Testis (tissue), 2 donors: ENCODE data around the gene MYLIP.

Experiments used
- CTCF ChIP-seq, 3 experiments: fragments of 450-650 bp in 2 of 3; fragments of 200-600 bp in 1 of 3; sonication (generic) in 1 of 3; IDR thresholded peaks; one replicate each; pipeline ENCODE4 v1.5.1; 2016 to 2019; ENCODE audit warnings: antibody characterized with exemption in 3 of 3, mild to moderate bottlenecking in 2 of 3, moderate library complexity in 1 of 3
- POLR2A ChIP-seq: fragments of 450-650 bp; IDR thresholded peaks from one replicate; pipeline ENCODE4 v1.6.1; 2017; ENCODE audit warnings: antibody characterized with exemption, mild to moderate bottlenecking, moderate library complexity

DNA sequence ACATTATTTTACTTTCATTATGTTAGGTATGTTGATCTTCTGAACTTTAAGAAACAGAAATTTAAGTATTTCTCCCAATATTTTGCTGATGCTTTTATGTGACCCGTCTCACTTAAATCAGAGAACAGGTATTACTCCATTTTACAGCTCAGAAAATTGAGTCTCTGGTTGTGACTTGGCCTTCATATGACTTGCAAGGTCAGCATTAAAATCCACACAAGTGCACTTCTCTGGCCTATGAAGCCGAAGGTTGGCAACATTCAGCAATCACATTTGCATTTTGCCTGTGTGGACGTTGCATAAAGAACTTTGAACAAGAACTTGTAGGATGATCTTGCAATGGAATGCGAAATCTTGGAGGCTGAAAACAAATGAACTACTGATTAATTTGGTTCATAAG lies 10.1 kb upstream of the MYLIP start:
- TF ChIP-seq CTCF (IDR thresholded peaks at IDR 0.05): no peak
- TF ChIP-seq POLR2A: no peak
